NCI-H2196 treated with DMSO at 0.1 percent for 48 hours (cell line): ENCODE measurements around the gene PDLIM5.
"Not testable (repeated sequence)": the region's sequence is repeated elsewhere in the genome, so short reads cannot be mapped to it uniquely, and the experiment has no call there.

Source experiments
- DNase-seq: peaks from one replicate; lab custom pipeline; 2025; ENCODE audit not compliant: unreplicated experiment; lab: John Stamatoyannopoulos, UW

Gene PDLIM5

DNA sequence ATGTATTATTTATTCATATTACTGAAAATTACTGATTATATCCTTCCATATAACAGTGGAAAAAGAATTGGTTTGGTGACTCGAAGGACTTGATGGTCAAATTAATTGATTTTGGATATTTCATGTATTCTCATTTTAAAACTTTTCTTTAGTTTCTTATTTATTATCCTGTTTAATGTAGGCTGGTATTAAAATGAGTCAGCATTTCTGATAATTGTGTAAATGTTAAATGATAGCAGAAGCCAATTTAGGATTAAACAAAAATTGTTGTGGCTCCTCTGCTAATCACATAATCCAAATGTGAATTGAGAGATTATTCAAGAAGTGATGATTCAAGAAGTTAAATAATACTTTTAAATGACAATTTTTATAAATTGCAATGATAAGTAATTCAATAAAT, 38.7 kb downstream of the PDLIM5 start:
- no peak for DNase-seq

DNA sequence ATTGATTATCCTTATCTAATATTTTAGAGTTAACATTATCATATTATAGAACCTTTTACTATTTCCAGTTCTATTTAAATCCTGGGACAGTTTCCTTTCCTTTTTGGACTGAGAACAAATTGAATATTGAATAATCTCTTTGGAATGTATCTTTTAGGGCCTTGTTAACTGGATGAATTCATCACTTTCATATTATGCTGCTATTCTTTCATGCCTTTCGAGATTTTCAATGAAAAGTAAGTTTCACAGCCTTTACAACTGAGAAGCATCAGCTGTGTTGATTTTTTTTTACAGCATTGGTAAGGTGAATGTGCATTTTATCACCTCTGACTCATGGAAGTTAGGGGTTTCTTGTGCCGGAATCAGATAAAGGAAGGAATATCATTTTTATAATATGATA, 39.6 kb downstream of the PDLIM5 start:
- no peak for DNase-seq

DNA sequence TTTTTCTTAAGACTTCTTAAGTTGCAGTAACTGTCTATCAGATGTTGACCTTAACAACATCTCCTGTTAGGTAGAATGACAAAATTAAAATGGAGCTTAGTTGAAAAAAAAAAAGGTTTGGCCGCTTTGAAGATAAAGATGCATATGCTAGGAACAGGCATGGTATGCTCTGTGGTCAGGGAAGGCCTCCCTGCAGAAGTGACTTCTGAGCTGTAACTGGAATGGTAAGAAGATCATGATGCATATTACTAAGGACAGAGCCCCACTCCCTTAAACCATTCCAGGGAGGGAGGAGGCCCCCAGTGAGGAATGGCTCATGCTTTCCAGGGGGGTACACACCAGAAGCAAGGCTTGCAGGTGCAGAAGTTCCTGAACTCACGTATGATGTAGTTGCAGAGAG, 43.7 kb downstream of the PDLIM5 start:
- DNase-seq, result no peak

DNA sequence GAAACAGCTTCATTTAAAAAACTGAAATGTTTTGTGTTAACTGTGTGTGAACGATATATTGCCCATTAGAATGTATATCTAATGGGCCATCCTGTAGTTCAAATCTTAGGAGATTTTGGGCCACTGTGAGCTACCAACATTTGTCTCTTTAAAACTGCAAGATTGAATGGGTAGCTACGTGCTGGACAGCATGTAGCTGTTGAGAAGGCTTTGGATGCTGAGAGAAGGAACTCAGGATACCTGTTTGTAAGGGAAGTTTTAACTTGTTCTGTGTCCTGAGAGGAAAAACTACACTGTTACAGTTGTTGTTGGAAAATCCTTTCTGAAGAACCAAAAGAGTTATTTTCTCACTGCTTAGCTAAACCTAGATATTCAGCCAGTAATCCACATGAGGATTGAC, 45.9 kb downstream of the PDLIM5 start:
- no peak for DNase-seq

DNA sequence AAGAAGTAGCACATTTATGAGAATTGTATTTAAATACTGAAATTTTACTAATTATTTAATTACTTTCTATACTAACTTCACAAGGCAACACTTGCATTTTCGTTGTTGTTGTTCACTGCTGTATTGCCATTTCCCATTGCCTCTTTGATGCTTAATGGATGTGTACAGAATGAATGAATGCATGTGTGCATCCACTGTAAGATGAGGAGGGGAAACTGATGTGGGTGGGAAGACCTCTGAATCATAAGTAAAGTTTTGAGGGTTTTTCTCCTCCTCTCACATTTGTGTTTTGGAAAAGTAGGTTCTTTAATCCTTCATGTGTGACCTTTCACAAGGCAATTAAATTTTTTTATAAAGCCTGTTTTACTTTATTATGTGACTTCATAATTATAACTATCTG, 46.8 kb downstream of the PDLIM5 start:
- DNase-seq, result no peak

DNA sequence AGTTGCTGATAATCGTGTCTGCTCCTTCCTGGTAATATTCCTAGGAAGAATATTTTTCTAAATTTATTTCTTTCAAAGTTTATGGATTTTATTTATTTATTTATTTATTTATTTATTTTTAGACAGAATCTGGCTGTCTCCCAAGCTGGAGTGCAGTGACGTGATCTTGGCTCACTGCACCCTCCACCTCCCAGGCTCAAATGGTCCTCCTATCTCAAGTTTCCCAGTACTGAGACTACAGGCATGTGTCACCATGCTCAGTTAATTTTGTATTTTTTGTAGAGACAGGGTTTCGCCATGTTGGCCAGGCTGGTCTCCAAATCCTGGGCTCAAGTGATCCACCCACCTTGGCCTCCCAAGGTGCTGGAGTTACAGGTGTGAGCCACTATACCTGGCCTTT, 48.9 kb downstream of the PDLIM5 start:
- no peak for DNase-seq

DNA sequence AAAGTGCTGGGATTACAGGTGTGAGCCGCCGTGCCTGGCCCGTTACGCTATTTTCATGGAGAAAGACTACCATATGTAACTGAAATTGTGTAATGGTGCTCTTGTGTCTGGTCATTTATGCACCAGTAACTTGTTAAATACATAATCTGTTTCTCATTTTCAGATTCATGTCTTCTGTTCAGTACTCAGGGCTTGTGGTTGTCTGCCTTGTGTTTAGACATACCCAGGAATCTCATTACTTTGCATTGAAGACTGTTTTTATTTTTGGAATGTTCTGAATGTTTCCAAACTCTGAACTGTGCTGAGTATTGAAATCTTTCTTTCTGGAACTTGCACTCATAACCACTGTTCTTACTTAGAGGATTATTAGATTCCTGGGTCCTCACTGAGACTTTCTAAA, 52.8 kb downstream of the PDLIM5 start:
- DNase-seq, result no peak

DNA sequence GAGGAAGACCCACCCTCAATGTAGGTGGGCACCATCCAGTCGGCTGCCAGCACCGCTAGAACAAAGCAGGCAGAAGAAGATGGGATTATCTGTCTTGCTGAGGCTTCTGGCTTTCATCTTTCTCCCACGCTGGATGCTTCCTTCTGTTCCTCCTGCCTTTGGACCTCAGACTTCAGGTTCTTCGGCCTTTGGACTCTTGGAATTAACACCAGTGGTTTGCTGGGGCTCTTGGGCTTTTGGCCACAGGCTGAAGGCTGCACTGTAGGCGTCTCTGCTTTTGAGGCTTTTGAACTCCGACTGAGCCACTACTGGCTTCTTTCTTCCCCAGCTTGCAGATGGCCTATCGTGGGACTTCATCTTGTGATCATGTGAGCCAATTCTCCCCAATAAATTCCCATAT, 55.1 kb downstream of the PDLIM5 start:
- no peak for DNase-seq

DNA sequence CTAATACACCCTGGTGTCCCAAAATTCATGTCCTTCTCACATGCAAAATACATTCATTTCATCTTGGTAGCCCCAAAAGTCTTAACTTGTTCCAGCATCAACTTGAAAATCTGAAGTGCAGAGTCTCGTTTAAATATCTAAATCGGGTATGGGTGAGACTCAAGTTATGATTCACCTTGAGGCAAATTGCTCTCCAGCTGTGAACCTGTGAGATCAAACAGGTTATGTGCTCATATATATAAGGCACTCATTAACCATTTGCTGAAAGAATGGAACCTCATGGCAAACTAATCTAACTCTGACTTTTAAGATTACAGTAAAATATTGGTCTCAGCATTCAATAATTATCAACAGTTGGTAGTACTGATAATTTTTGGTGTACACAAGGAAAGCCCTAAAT, 55.5 kb downstream of the PDLIM5 start:
- no peak for DNase-seq

DNA sequence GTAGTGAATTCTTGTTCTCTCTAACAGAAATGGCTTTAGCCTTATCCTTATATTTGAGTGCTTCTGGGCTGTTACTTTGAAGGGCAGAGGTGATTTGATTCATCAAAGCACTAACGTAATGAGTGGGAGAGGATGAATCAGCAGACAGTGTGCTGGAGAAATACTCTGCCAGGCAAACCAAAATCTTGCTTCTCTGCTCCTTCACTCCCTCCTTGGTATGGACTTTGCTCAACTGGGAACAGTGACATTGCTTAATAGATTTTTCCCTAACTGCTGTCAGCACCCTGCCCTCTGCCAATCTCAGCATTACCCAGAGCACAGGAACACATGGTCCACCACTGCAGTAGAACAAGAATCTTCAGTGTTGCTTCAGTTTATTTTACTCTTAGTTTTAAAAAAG, 56.0 kb downstream of the PDLIM5 start:
- no peak for DNase-seq

DNA sequence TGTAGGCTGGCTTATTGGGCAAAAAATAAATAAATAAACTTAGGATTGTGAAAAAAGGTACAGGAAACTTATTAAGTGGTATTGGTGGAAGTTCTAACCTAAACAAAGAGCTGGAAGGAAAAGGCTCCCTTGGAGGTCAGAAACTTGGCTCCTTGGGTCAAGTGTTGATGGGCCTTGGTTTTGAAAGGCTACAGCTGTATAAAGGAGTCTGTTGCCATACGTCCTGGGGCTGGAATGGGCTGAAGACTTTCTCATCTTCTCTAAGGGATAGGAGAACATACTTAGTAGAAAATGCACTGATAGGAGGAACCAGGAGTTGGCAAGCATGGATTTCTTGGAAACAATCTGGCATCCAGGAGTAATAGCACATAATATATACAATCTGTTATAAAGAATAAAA, 56.6 kb downstream of the PDLIM5 start:
- no peak for DNase-seq

DNA sequence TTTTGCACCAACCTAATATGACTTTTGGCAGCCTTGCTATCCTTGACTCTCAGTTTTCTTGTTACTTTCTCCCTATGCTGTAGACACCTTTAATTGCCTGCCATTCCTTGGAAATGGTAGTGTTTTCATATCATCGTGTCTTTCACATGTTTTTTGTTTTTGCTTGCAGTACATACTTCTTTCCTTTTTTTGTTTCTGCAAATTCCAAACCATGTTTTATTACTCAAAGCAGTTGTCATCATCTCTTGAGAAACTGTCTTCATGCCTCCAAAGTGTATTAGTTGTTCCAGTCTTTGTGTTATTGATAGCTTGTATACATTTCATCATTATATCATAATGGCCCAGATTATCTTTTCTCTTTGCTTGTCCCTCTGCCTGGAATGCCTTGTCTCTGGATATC, 57.1 kb downstream of the PDLIM5 start:
- DNase-seq, result no peak

DNA sequence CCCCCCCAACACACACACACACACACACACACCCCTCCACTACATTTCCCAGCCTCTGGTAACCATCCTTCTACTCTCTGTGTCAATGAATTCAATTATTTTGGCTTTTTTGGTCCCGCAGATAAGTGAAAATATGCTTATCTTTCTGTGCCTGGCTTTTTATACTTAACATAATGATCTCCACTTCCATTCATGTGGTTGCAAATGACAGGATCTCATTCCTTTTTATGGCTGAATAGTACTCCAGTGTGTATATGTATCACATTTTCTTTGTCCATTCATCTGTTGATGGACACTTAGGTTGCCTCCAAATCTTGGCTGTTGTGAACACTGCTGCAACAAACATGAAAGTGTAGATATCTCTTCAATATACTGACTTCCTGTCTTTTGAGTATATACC, 59.8 kb downstream of the PDLIM5 start:
- no peak for DNase-seq

DNA sequence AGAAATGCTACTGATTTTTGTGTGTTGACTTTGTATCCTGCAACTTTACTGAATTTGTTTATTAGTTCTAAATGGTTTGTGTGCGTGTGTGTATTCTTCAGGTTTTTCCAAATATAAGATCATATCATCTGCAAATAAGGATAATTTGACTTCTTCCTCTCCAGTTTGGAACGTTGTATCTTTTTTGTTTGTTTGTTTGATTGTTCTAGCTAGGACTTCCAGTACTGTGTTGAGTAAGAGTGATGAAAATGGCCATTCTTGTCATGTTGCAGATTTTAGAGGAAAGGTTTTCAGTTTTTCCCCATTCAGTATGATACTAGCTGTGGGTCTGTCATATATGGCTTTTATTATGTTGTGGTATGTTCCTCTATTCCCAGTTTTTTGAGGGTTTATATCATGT, 61.8 kb downstream of the PDLIM5 start:
- DNase-seq, result not testable (repeated sequence)

DNA sequence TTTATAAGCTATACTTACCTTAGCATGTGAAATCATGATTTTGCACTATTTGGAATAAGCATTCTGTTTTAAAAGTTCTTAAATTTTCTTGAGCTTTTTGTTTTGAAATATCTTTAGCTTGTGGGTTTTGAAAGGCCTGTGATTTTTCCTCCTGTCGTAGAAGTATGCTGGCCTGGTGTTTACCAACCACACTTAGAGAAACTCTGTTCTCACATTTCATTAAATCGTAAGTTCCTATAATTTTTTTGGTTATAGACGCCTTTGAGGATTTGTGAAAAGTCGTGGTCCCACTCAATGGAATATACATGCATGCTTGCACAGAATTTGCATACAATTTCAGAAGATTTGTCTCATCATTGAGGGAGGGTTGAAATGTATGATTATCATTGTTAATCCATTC, 63.6 kb downstream of the PDLIM5 start:
- no peak for DNase-seq

DNA sequence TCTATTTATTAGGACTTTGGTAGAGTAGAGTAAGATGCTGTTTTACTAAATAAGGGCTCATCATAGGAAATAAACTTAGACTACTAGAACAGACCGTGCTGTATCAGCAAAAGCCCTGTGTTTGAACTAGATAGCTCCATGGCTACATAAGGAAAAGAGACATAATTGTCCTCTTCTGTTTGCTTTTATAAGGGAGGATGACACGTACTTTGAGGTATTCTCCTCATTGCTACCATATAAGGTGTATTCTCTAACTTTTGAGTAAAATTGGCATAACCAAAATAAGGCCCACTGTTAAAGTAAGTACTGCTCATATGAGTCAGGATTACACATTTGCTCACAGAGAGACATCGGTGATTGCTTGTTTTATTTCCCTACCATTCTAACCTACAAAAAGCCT, 64.3 kb downstream of the PDLIM5 start:
- no peak for DNase-seq

DNA sequence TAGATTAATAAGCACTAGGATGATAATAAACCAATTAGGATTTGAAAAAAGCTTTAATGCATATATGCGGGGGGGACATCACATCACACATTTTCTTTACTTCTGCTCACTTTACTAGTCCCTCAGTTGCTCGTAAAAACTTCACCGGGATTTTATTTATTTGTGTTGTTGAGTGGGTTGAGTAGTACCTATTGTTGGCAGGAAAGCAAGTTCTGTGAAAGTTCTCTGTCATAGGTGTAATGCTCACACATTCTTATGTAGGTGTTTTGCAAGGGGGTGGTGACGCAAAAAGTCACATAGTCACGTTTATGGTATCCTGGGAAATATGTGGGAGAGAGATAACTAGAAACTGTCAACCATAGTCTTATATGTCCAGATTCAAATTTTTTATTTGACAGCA, 65.3 kb downstream of the PDLIM5 start:
- DNase-seq, result no peak

DNA sequence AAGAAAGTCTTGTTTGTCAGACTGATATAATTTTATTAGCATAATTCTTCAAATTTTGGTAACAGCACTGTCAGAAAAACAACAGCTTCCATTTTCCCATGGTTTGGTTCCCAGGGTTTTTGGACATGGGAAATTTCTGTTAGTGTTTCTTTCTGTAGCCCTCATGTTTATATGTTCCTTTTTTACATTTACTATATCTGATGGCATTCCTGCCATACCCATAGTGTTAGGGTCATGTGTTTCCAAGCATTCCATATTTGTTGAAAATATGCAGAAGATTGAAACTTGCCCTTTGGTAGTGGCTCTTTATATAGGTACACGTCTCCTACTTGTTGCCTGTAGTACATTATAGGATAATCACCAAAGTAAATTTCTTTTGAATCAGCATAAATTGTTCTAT, 65.8 kb downstream of the PDLIM5 start:
- no peak for DNase-seq

DNA sequence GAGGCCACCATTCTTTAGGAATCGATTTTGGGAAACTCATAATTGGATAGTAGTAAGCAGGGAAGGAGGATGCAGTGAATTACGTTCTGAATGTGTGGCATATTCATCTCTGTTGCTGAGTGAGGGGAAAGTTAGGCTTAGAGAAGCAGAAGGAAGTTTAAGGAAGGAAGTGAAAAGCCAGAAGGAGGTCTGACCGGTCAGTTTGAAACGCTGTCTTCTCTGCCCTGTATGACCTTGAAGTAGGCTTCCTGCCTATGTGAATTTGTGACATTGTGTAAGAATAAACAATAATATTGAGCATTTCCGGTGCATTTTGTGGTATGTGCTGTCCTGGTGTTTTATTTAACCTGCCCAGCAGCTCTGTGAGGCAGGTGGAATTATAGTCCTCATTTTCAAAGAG, 67.3 kb downstream of the PDLIM5 start:
- DNase-seq, result no peak

DNA sequence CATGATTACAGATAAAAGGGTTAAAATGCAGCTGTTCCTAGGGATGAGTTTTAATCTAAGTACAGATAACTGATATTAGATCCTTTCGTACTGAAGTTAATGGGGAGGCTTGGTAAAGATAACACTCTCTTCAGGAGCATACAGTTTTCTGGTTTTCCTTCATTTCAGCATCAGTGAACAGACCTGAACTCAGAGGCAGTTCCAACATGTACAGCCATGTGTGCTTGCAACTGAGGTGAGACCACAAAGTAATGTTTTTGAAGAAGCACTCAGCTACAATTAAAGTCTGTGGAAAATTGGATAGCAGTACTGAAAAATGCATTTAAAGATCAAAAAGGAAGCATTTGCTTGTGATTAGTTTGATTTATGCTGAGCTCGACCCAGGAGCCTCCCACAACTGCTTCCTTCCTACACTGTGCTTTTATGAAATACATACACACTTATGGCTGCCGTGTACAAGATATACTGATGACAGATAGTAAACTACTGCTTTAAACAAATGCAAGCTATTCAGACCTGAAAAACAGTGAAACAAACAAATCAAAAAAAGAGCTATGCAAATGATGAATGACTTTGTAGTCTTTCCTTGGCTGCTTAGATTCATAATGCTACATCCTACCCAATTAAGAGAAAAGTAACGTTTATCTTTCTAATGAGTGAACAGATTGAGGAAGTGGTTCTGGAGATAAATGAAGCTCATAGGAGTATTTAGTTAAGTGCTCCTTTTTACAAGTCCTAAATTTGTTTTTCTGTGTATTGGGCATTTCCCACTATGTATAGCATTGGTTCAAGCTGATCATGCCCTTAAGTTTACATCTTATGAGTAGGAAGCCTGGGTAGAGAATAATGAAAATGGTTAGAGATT, 68.4 kb downstream of the PDLIM5 start:
- no peak for DNase-seq

DNA sequence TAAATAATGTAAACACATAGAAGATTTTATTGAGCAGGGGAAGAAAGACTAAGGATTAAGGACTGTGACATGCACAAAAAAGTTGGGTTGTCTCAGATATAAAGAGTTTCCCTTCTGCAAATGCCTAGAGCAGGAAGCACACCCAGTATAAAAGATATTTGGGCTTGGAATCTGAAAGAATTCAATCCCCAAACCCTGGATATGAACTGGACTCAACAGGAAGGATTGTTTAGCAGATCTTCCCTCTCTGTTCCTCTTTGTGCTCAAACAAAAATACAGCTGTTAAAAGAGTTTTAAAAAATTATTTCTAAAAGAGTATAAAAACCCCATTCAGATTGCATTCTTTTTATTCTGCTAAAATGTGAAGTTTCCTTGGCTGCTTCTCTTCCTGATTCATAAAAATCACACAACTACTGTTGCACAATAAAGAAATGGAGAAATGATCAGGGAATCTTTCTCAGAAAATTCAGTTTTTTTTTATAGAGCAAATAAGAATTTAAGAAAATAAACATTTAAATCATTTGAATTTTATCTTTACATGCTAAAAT, 71.4 kb downstream of the PDLIM5 start:
- no peak for DNase-seq

DNA sequence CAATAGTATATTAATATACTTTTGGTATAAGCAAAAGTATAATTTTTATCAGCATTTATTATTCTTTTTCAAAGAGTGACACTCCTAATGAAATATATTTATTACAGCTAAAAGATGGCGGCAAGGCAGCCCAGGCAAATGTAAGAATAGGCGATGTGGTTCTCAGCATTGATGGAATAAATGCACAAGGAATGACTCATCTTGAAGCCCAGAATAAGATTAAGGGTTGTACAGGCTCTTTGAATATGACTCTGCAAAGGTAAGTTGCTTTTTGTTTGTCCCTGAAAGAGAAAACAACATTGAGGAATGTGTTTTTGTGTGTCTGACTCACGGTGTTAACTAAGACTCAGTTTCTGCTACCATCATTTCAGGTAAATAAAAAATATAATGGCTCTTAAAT, 71.9 kb downstream of the PDLIM5 start:
- DNase-seq, result no peak
